ENCODE data around the gene KCND1.
A peak's percentile ranks its signal among the peaks of the same experiment; 100 is the strongest.
"Not testable (repeated sequence)": the region's sequence is repeated elsewhere in the genome, so short reads cannot be mapped to it uniquely, and the experiment has no call there.

Gene KCND1

GRCh38 chrX:48971249-48972219 is at the start of gene KCND1:
TSS of gene KCND1 (minus strand) at chrX:48971844. CDS start at chrX:48970271, 1,573 bp downstream.
- peak; percentile 52 for DNase-seq

GRCh38 chrX:49019599-49020249 is 48.1 kb upstream of the KCND1 start:
- DNase-seq = no peak

- no peak for DNase-seq
Measured at GRCh38 chrX:49019050-49019449, 47.4 kb upstream of the KCND1 start.

- DNase-seq = no peak
Measured at GRCh38 chrX:49003696-49004095, 32.1 kb upstream of the KCND1 start.

DNA sequence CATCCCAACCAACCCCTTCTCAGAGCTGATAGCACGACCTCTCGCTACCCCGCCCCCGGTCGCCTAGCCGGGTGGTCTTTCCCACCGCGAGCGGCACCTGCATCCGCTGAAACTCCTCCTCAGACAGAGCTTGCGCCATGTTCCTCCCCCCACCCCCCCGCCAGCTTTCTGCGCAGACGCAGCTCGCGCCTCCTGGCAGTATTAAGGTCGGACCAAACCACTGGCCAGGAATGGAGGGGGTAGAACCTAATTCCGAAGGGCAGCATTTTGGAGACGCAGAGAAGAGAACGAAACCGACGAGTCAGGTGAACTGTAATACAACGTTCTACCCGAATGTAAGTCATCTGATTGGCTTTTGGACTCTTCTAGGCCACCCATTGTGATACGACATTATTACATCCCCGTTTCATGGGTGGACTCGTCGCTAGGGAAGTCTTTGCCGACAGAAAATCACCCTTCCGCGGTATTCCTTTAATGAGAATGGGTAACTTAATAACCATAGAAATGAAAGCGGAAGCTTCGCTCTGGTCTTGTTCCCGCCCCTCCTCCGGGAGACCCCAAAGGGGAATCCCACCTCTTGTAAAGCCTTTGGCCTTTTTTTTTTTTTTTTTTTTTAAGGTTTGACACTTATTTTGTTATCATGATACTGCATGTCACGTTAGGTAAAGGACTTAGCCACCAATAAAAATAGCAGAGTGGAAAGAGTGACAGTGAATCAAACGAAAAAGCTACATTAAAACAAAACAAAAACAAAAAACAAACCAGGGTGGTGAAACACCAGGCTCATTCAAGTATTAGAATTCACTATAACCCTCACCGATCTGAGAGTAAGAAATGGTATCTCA is 30.7 kb upstream of the KCND1 start, which contains the start of gene GRIPAP1:
GRIPAP1 (minus strand) TSS at position 174 of the 845 bp plus-strand sequence; CDS start at position 139, 35 bp downstream.
- DNase-seq = peak; percentile 93

DNA sequence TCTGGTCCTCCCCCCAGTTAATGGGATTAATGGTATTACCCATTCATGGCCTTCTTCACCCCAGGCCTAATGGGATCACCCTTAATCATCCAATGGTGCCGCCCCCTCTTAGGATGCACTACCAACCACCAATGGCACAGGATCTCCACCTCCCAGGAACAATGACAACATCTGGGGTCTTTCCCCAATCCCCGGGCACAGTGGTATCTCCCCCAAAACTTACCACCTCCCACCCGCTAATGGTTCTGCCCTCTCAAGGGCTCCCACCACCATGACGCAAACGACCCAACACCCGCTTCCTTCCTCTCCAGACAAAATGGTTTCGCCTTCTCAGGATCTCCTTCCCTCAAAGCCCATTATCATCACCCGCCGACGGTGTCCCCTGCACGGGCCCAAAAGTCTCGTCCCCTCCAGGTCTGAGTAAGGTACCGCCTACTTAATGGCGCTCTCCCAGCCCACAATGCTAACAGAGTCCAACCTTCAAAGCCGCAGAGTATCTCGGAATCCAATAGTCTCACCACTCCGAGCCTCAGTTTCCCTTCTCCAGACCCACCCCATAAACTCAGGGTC is 30.0 kb upstream of the KCND1 start:
- DNase-seq = peak; percentile 81

- no peak for DNase-seq
Measured at GRCh38 chrX:49000636-49001035, 29.0 kb upstream of the KCND1 start.

DNA sequence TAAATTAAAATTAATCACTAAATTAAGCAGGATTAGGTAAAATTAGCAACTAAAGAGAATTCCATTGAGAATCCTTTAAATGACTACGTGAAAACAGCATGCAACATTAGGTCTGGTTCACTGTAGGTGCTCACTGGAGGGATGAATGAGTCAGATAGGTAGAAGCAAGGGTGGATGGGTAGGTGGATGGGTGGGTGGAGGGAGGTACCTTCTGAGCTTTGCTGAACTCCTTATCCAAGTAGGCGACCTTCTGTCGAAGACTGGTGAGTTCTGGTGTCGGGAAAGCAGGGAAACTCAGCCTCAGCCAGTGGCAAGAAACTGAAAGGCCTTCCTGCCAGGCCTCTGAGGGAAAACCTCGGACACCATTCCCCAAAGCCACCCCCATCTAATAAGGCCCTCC is 27.4 kb upstream of the KCND1 start:
- DNase-seq = no peak

- DNase-seq = peak; percentile 14
Measured at GRCh38 chrX:48998391-48998790, 26.7 kb upstream of the KCND1 start.

GRCh38 chrX:48997865-48998264 is 26.2 kb upstream of the KCND1 start:
- no peak for DNase-seq

- DNase-seq = no peak
Measured at GRCh38 chrX:48997455-48997854, 25.8 kb upstream of the KCND1 start.

DNA sequence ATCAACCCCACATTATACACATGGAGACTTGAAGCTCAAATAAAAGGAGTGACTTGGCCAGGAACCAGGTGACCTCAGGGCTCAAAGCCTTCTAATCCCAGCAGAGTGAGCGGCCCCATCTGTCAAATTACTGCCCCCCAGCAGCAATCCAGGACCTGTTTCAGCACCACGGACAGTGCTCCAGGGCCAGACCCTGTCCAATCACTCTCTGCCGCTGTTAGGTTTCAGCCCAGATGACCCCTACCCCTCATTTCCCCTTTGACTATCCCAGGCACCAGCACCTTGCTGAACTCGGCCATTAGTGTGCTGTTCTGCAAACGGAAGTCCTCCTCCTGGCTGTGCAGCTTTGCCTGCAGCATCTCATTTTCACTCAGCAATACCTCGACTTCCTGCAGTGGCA is 25.3 kb upstream of the KCND1 start:
- DNase-seq = peak; percentile 21

DNA sequence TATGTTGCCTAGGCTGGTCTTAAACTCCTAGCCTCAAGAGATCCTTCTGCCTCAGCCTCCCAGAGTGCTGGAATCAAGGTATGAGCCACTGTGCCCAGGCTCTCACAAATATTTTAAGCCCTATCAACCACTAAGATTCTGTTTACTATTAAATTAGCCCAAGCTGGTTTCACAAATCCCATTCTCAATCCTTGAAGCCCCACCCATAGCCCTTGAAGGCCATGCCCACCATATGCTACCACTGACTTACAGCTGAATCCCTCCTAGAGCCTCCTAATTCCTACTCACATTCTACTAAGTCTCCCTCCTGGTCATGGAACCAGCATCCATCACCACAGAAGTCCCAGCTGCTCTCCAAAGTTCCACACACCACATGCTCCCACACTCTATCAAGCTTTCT is 20.7 kb upstream of the KCND1 start:
- no peak for DNase-seq

DNA sequence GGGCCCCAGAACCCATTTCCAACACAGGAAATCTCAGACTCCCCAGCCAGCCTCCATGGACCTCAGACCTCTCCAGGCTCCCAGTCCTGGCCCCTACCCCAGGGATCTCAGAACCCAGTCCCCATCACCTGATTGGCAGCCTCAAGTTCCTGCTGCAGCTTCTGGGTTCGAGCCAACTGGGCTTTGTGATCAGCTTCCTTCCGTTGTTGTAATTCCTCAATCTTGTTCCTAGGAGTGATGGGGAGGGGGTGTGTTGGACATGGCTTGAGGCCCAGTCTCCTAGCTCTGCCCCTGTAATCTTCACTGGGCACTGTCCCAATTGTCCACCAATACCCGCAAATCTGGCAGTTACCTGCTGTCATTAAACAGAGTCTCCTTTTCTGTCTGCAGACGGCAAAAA is 17.8 kb upstream of the KCND1 start:
- no peak for DNase-seq

- no peak for DNase-seq
Measured at GRCh38 chrX:48983896-48984295, 12.3 kb upstream of the KCND1 start.

DNA sequence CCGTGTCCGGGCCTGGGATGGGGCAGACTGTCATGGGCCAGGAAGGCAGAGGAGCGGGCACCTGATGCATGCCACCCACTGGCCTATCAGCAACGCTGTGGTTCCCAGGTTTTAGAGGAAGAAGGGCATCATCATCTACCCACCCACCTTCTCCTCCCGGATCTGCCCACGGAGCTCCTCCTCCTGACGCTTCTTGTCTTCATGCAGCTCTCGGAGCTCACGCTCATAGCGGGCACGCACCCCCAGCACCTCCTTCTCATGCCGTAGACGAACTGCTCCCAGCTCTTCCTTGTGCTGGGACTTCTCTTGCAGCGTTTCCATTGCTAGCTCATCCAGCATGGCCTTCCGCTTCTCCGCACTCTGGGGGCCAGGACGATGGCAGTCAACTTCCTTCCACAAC is 11.4 kb upstream of the KCND1 start:
- no peak for DNase-seq

DNA sequence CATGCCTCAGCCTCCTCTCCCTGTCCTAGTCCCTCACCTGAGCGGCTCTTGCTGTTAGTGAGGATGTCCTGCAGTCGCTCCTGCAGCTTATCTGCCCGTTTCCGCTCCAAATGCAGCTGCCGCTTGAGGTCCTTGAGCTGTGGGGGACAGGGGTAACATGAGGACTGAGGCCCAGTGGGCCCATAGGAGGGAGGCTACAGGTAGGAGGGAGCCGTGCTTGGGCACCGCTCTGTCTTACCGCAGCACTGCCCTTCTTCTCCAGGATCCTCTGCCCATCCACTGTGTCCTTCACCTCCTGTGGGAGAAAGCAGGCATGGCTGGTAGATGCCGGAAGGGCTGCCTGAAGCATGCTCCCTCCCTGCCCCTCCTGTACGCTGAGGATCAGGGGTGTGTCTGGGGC is 9.5 kb upstream of the KCND1 start:
- DNase-seq = no peak

DNA sequence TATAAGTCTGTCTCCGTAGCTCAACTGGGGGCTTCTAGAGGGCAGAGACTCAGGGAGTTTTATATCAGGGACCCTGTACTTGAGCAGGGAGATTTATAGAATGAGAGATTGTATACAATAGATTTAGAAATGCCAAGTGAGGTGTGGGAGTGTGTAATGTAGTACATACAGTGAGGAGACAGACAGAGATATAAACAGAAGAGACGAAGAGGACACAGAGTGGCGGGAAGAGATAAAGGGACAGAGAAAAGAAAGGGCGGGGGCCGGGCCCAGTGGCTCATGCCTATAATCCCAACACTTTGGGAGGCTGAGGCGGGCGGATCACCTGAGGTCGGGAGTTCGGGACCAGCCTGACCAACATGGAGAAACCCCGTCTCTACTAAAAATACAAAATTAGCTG is 8.7 kb upstream of the KCND1 start:
- DNase-seq = not testable (repeated sequence)

DNA sequence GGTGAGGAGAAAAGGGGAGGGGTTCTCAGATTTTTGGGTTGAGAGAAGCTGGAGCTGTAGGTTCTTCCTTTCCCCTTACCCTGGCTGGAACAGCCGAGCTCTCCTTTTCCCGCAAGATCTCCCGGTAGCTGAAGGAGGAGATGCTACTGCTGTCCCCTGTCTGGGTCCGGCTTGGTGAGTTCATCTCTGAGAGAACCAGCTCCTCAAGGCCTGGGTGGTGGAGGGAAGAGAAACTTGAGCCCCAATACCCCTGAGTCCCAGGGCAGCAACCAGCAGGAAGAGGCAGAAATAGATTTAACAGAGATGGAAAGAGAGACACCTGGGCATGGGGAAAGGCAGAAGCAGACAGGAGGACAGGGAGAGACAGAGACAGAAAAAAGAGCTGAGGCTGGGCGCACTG is 6.6 kb upstream of the KCND1 start:
- DNase-seq = no peak

DNA sequence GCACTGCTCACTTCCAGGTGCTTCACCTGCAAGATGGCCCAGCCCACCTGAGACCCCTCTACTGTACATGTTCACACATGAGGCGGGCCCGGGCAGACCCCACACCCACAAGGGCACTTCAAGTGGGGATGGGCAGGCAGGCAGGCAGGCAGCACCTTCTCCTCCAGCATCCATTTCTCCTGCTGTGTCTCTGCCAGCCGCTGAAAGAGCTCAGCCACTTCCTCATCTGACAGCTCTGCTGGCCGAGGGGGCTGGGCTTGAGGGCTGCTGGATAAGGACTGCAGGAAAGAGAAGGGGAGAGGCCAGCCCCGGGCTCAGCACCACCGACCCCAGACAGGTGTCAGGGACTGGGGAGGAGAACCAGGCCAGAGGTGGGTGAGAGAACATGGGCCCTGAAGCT is 4.4 kb upstream of the KCND1 start:
- DNase-seq = peak; percentile 47

DNA sequence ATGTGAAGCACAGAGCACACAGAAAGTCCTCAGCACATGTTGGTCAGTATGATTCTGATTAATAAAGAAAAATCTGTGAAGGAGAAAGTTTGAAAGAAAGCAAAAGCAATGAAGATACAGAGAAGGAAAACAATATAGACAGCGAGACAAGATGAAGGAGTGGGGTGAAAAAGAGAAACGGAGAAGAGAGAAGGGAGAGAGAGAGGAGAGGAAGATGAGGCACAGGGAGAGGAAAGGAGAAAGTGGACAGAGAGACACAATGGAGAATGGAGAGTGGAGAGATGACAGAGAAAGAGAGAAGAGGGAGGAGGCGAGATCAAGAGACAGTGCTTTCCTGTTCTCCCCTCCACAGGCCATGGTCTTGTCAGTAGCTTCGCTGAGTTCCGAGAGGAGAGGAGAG is 3.9 kb upstream of the KCND1 start:
- DNase-seq = no peak

- DNase-seq = no peak
Measured at GRCh38 chrX:48975041-48975440, 3.4 kb upstream of the KCND1 start.

- DNase-seq = no peak
Measured at GRCh38 chrX:48974574-48974973, 2.9 kb upstream of the KCND1 start.

Measured in hematopoietic multipotent progenitor cell treated with erythropoietin and hydrocortisone succinate and interleukin-3 and kit ligand, for 4 days (in vitro differentiated cells).